ENCODE results near the gene NLGN1. TPM values are rescaled to one million over a fixed set of nuclear protein-coding genes. Genes with fewer than 3 reads are reported as not detected.

NLGN1 gene
- total and polyA plus RNA-seq, 2 of the 8 experiments (the other 6 are each of a cell fraction or from before 2014, with no cell fraction given) = 7.8 to 14.8 TPM

DNA sequence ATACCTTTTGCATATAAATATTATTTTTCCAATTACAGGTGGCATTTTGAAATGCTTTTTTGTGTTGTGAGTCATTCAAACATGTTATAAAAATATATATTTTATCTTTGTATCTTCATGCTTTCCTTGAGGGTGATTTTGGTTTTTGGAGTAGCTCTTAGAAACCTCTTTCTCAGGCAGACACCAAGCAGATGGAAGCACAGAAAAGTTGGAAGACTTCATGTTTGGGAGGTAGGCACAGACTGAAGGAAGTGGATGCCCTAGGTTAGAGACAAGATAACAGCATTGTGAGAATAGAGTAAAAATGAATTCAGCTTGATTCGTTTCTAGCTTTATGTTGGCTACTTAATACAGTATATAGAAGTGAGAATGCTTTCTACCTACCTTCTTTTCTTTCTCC, 338.3 kb downstream of the NLGN1 start:
- no peak overlapping the region for H4K5ac ChIP-seq (ENCODE audit: insufficient read length, low read depth, low read length)
- H4K20me1 ChIP-seq (replicated peaks in 1 of 2; ENCODE audit: control insufficient read depth in 1 of 2, insufficient read depth in 2 of 2, low read length in 2 of 2) = no peaks in the 10 kb centered on the region
- 78% methylated on average over 1 of the region's 1 CpG; no CpG with 5 or more reads in 1 of the 2 experiments for WGBS, 2 experiments (ENCODE audit: extremely low coverage in 1 of 2, insufficient coverage in 1 of 2, insufficient read length in 1 of 2, insufficient replicate concordance in 2 of 2, low coverage in 1 of 2, low lambda C conversion rate in 2 of 2, missing lambda C conversion rate in 1 of 2)
- H4K91ac ChIP-seq (replicated peaks; ENCODE audit: insufficient read length, low read length) = no peak overlapping the region
- FAIRE-seq (no peak), DNase-seq (ENCODE audit: low read depth in 1 of 2, low spot score in 2 of 2) (no peak)
- H3K4ac ChIP-seq (replicated peaks; ENCODE audit: insufficient read length, low read depth, low read length) = no peak overlapping the region
- no peak overlapping the region for H3K4me3 ChIP-seq (ENCODE audit: extremely low read depth in 1 of 4, insufficient read depth in 2 of 4, low read depth in 3 of 4, low read length in 4 of 4)
- H3K79me1 ChIP-seq (ENCODE audit: low read depth, low read length) = no peaks in the 10 kb centered on the region
- H3K27me3 ChIP-seq (replicated peaks in 1 of 4; ENCODE audit: control insufficient read depth in 3 of 4, extremely low read depth in 1 of 4, insufficient read depth in 3 of 4, low read length in 3 of 4) = no peaks in the 10 kb centered on the region
- H3K4me2 ChIP-seq (ENCODE audit: insufficient read depth in 1 of 2, low read depth in 2 of 2, low read length in 2 of 2) = no peak overlapping the region
- H2BK15ac ChIP-seq (ENCODE audit: low read length) = no peak overlapping the region
- no peak overlapping the region for H2BK12ac ChIP-seq (ENCODE audit: low read depth, low read length)
- no peak overlapping the region for H2AFZ ChIP-seq (ENCODE audit: low read length)
- no peak overlapping the region for H3K9ac ChIP-seq (replicated peaks in 1 of 4; ENCODE audit: extremely low read depth in 1 of 4, low read depth in 3 of 4, low read length in 3 of 4)
- ChIA-PET POLR2A (ENCODE audit: partially characterized antibody) (no interaction called here), CTCF (ENCODE audit: partially characterized antibody) (no interaction called here)
- no peaks in the 10 kb centered on the region for H3K23me2 ChIP-seq (ENCODE audit: low read depth, low read length)
- H3K56ac ChIP-seq (replicated peaks; ENCODE audit: insufficient read length, low read depth, low read length) = no peak overlapping the region
- no peak overlapping the region for H3K23ac ChIP-seq (ENCODE audit: insufficient read length)
- H2BK120ac ChIP-seq (replicated peaks; ENCODE audit: low read depth, low read length) = no peak overlapping the region
- H3K79me2 ChIP-seq (ENCODE audit: control insufficient read depth in 1 of 2, insufficient read depth in 2 of 2, low read length in 2 of 2) = no peaks in the 10 kb centered on the region
- no peaks in the 10 kb centered on the region for H3K36me3 ChIP-seq (ENCODE audit: control insufficient read depth in 2 of 4, insufficient read depth in 4 of 4, low read length in 3 of 4)
- H3K18ac ChIP-seq (ENCODE audit: extremely low read depth, low read length) = no peak overlapping the region
- H2BK5ac ChIP-seq (ENCODE audit: low read depth, low read length) = no peak overlapping the region
- no peak overlapping the region for H4K8ac ChIP-seq (ENCODE audit: extremely low read depth, insufficient read depth, low read length)
- H2AK5ac ChIP-seq (ENCODE audit: low read depth, low read length) = no peak overlapping the region
- no peak overlapping the region for H3K27ac ChIP-seq (ENCODE audit: low read depth, low read length)
- H3K9me3 ChIP-seq (ENCODE audit: insufficient read depth in 2 of 2, low read depth in 1 of 2, low read length in 1 of 2) = no peaks in the 10 kb centered on the region
- no peak overlapping the region for H3K14ac ChIP-seq (ENCODE audit: insufficient read length)
- H3K4me1 ChIP-seq (replicated peaks in 1 of 4; ENCODE audit: control insufficient read depth in 3 of 4, insufficient read depth in 4 of 4, low read length in 3 of 4) = peaks cover 0 to 3% (median 0%) of the 10 kb centered on the region in 4 experiments; a peak in 2 of 7 replicates
- H2BK20ac ChIP-seq (ENCODE audit: low read length) = no peak overlapping the region
- TF ChIP-seq CEBPB (IDR thresholded peaks at IDR 0.05; ENCODE audit: low read depth, low read length) = no peak
- TF ChIP-seq KDM1A (IDR thresholded peaks at IDR 0.05; ENCODE audit: borderline replicate concordance, low read length) = no peak
- TF ChIP-seq NANOG (IDR thresholded peaks at IDR 0.05; ENCODE audit: insufficient read depth, low read depth, low read length, poor library complexity, severe bottlenecking) = no peak
- no peak for TF ChIP-seq CBX5 (IDR thresholded peaks at IDR 0.05; ENCODE audit: low read depth, low read length)
- TF ChIP-seq JUN (IDR thresholded peaks at IDR 0.05; ENCODE audit: low read depth, low read length) = no peak
- no peak for TF ChIP-seq GTF2F1 (IDR thresholded peaks at IDR 0.05; ENCODE audit: borderline replicate concordance, low read depth, low read length)
- no peak for TF ChIP-seq NRF1 (IDR thresholded peaks at IDR 0.05; ENCODE audit: low read depth, low read length)
- TF ChIP-seq, protein P1, sequence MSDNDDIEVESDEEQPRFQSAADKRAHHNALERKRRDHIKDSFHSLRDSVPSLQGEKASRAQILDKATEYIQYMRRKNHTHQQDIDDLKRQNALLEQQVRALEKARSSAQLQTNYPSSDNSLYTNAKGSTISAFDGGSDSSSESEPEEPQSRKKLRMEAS (IDR thresholded peaks at IDR 0.05) = no peak
- TF ChIP-seq CTBP2 (IDR thresholded peaks at IDR 0.05; ENCODE audit: borderline replicate concordance, insufficient read depth, insufficient read length, low read length) = no peak
- TF ChIP-seq POLR2A (IDR thresholded peaks at IDR 0.05; ENCODE audit: control extremely low read depth in 1 of 2, low read depth in 2 of 2, low read length in 2 of 2) = no peak
